Stimulated activated CD8-positive, alpha-beta memory T cell treated with anti-CD3 and anti-CD28 coated beads, Interleukin-2, amount 100 ng/mL, for 48 hours (primary cell): ENCODE data around the gene HEXIM1.

Source experiments
- DNase-seq, 2 donors: peaks; one replicate each; pipeline ENCODE4 v3.0.0-alpha.2; 2020; ENCODE audit warnings: low read depth in 2 of 2

The HEXIM1 gene

GRCh38 chr17:45172232-45172540, 23.9 kb downstream of the HEXIM1 start:
- no peak for DNase-seq

- peak in 1 of 2 donors; percentile 39 for DNase-seq
These were observed 24.4 kb downstream of the HEXIM1 start for GRCh38 chr17:45172541-45173286.

- no peak for DNase-seq
These were observed 27.5 kb downstream of the HEXIM1 start for GRCh38 chr17:45175759-45176115.

GRCh38 chr17:45177563-45177962, 29.3 kb downstream of the HEXIM1 start:
- DNase-seq: no peak

GRCh38 chr17:45184144-45184543, 35.9 kb downstream of the HEXIM1 start:
- no peak for DNase-seq

GRCh38 chr17:45186801-45187354, 38.6 kb downstream of the HEXIM1 start:
- no peak for DNase-seq

GRCh38 chr17:45189009-45189408, 40.7 kb downstream of the HEXIM1 start:
- DNase-seq: no peak

GRCh38 chr17:45190503-45191255, 42.4 kb downstream of the HEXIM1 start:
- DNase-seq: no peak

GRCh38 chr17:45195424-45195823, 47.1 kb downstream of the HEXIM1 start:
- DNase-seq: no peak

- no peak for DNase-seq
These were observed 48.8 kb downstream of the HEXIM1 start for GRCh38 chr17:45197108-45197507.

- peak; percentile 89 to 90 for DNase-seq
These were observed 49.5 kb downstream of the HEXIM1 start for GRCh38 chr17:45197555-45198334.

GRCh38 chr17:45200701-45201100, 52.4 kb downstream of the HEXIM1 start:
- no peak for DNase-seq

- no peak for DNase-seq
These were observed 53.2 kb downstream of the HEXIM1 start for GRCh38 chr17:45201457-45201856.
